Measurements from ENCODE around the gene DSP. TPM values are rescaled to one million over a fixed set of nuclear protein-coding genes. Genes with fewer than 3 reads are reported as not detected.

Gene DSP
- total and polyA plus RNA-seq, 2 of the 13 experiments (the other 11 are each of a cell fraction or from before 2014, with no cell fraction given) = 89.8 to 117 TPM

DNA sequence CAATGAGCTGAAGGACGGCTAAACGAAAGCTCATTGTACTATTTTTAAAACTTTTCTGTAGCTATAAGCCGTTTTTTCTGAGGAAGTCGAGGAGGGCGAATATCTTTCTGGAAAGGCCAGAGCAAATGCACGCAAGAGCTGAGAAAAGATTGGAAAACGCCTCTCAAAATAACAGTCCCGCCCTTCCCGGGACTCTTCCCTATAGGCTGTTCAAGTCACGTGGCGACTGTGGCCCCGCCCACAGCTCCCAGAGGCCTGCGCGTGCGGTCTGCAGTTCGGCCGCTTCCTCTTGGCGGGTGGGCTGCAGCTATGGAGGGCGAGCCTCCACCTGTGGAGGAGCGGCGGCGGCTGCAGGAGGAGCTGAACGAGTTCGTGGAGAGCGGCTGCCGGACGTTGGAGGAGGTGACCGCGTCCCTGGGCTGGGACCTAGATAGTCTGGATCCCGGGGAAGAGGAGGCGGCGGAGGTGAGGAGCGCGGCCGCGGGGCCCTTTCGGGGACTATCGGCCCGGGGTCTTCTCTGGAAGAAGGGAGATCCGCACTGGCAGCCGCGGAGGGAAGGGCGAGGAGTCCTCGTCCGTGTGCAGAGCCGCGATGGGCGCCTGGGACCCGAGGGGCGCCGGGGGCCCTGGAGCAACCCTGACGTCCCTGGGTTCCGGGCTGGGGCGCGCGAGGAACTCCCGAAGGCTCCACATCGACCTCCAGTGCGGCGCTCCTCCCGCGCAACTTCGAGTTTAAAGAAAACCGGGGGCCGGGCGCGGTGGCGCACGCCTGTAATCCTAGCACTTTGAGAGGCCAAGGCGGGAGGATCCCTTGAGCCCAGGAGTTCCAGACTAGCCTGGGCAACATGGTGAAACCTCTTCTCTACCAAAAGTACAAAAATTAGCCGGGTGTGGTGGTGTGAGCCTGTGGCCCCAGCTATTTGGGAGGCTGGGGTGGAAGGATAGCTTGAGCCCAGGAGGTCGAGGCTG, 48.8 kb downstream of the DSP start, which contains the start of gene SNRNP48 (continued):
- TF ChIP-seq BCLAF1 (IDR thresholded peaks at IDR 0.05) (no peak), PRDM15 (CRISPR knock-in tag; IDR thresholded peaks at IDR 0.05) (no peak), ZFP37 (CRISPR knock-in tag; IDR thresholded peaks at IDR 0.05; ENCODE audit: borderline replicate concordance) (no peak), GTF3A (CRISPR knock-in tag; conservative IDR thresholded peaks at IDR 0.05) (peak; percentile 91; the same call in 1 of the 2 replicates), ZBTB3 (CRISPR knock-in tag; IDR thresholded peaks at IDR 0.05; ENCODE audit: borderline replicate concordance, low read depth) (peak; percentile 86), NONO (IDR thresholded peaks at IDR 0.05) (no peak), NONO (CRISPR knock-in tag; conservative IDR thresholded peaks at IDR 0.05) (peak; percentile 89), SP140L (CRISPR knock-in tag; IDR thresholded peaks at IDR 0.05; ENCODE audit: borderline replicate concordance) (peak; percentile 97), PHB2 (IDR thresholded peaks at IDR 0.05; ENCODE audit: partially characterized antibody) (no peak), TERF1 (CRISPR knock-in tag; IDR thresholded peaks at IDR 0.05) (no peak), RXRB (CRISPR knock-in tag; IDR thresholded peaks at IDR 0.05; ENCODE audit: borderline replicate concordance) (peak; percentile 62; the same call in 1 of the 2 replicates), ZNF326 (CRISPR knock-in tag; IDR thresholded peaks at IDR 0.05; ENCODE audit: borderline replicate concordance) (no peak)
- TF ChIP-seq, protein P1, sequence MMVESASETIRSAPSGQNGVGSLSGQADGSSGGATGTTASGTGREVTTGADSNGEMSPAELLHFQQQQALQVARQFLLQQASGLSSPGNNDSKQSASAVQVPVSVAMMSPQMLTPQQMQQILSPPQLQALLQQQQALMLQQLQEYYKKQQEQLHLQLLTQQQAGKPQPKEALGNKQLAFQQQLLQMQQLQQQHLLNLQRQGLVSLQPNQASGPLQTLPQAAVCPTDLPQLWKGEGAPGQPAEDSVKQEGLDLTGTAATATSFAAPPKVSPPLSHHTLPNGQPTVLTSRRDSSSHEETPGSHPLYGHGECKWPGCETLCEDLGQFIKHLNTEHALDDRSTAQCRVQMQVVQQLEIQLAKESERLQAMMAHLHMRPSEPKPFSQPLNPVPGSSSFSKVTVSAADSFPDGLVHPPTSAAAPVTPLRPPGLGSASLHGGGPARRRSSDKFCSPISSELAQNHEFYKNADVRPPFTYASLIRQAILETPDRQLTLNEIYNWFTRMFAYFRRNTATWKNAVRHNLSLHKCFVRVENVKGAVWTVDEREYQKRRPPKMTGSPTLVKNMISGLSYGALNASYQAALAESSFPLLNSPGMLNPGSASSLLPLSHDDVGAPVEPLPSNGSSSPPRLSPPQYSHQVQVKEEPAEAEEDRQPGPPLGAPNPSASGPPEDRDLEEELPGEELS (CRISPR knock-in tag; IDR thresholded peaks at IDR 0.05) = no peak
- TF ChIP-seq, protein P2, sequence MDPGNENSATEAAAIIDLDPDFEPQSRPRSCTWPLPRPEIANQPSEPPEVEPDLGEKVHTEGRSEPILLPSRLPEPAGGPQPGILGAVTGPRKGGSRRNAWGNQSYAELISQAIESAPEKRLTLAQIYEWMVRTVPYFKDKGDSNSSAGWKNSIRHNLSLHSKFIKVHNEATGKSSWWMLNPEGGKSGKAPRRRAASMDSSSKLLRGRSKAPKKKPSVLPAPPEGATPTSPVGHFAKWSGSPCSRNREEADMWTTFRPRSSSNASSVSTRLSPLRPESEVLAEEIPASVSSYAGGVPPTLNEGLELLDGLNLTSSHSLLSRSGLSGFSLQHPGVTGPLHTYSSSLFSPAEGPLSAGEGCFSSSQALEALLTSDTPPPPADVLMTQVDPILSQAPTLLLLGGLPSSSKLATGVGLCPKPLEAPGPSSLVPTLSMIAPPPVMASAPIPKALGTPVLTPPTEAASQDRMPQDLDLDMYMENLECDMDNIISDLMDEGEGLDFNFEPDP (CRISPR knock-in tag; conservative IDR thresholded peaks at IDR 0.05) = 0 out of 2 replicates have a peak, but pooled peaks have one; percentile 79
